Activated CD8-positive, alpha-beta T cell treated with anti-CD3 and anti-CD28 coated beads for 36 hours (primary cell): Measurements from ENCODE around the gene AKAP12. TPM values are rescaled to one million over a fixed set of nuclear protein-coding genes. Genes with fewer than 3 reads are reported as not detected.

ENCODE experiments used
- ATAC-seq: fragments of 200-7000 bp; cut with Tn5 transposase; one replicate; pipeline ENCODE4 v1.10.0; 2021; ENCODE audit warnings: mild to moderate bottlenecking, moderate library complexity
- CTCF ChIA-PET: fragments of 350-600 bp; sonication (Branson Sonifier 250); formaldehyde crosslinking; loops from one replicate; lab custom pipeline; 2021; ENCODE audit warnings: antibody characterized with exemption; lab: Charles Lee
- POLR2A ChIA-PET: fragments of 350-600 bp; sonication (Branson Sonifier 250); formaldehyde crosslinking; loops from one replicate; lab custom pipeline; 2021; ENCODE audit warnings: antibody characterized with exemption; lab: Charles Lee
- DNase-seq: peaks from one replicate; pipeline ENCODE4 v3.0.0-alpha.2; 2020
- H3K27ac Mint-ChIP-seq: one replicate; pipeline ENCODE4 v1.8.0; 2021; ENCODE audit warnings: mild to moderate bottlenecking, mixed read lengths
- H3K27me3 Mint-ChIP-seq: one replicate; pipeline ENCODE4 v1.8.0; 2021; ENCODE audit warnings: mixed read lengths
- H3K36me3 Mint-ChIP-seq: one replicate; pipeline ENCODE4 v1.8.0; 2021; ENCODE audit warnings: low read depth, mixed read lengths
- H3K4me1 Mint-ChIP-seq: one replicate; pipeline ENCODE4 v1.8.0; 2021; ENCODE audit warnings: low read depth, mixed read lengths
- H3K4me3 Mint-ChIP-seq: one replicate; pipeline ENCODE4 v1.8.0; 2021; ENCODE audit warnings: mild to moderate bottlenecking, moderate library complexity, mixed read lengths
- H3K9me3 Mint-ChIP-seq: one replicate; pipeline ENCODE4 v1.8.0; 2021; ENCODE audit warnings: mixed read lengths
- intact Hi-C: fragments of 100-400 bp; cut with micrococcal nuclease; formaldehyde crosslinking; loops from one replicate; pipeline ENCODE4 v1.10.0; 2022
- total RNA-seq, 2 experiments: library from RNA; stranded (reverse); gene quantifications; one replicate each; pipeline ENCODE4 v1.2.3, GENCODE V29; 2021
- TF ChIP-seq, protein P1 (sequence below): fragments of 200-600 bp; IDR thresholded peaks from one replicate; pipeline ENCODE4 v1.8.0; 2022; ENCODE audit warnings: antibody characterized with exemption, mild to moderate bottlenecking

Gene AKAP12
- total RNA-seq, 2 experiments from 2014 or later: 3.2 to 4.0 TPM

DNA sequence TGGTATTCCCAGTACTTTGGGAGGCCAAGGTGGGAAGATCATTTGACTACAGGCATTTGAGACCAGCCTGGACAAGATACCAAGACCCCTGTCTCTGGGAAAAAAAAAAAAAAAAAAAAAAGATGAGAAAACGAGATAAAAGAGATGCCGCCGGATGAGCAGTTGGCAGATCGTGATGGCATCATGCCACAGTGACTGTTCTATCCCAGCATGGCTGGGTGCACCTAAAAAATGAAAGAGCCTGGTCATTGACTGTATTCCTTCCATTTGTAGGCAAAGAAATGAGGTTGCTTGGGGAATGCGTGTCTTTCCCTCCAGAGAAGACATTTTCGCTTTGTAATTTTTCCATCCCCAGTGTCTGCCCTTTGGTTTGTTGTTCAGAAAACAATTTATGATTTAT is 12.9 kb downstream of the AKAP12 start:
- peaks cover 8% of the 10 kb centered on the region for H3K4me1 Mint-ChIP-seq
- TF ChIP-seq, protein P1, sequence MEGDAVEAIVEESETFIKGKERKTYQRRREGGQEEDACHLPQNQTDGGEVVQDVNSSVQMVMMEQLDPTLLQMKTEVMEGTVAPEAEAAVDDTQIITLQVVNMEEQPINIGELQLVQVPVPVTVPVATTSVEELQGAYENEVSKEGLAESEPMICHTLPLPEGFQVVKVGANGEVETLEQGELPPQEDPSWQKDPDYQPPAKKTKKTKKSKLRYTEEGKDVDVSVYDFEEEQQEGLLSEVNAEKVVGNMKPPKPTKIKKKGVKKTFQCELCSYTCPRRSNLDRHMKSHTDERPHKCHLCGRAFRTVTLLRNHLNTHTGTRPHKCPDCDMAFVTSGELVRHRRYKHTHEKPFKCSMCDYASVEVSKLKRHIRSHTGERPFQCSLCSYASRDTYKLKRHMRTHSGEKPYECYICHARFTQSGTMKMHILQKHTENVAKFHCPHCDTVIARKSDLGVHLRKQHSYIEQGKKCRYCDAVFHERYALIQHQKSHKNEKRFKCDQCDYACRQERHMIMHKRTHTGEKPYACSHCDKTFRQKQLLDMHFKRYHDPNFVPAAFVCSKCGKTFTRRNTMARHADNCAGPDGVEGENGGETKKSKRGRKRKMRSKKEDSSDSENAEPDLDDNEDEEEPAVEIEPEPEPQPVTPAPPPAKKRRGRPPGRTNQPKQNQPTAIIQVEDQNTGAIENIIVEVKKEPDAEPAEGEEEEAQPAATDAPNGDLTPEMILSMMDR: no peak
- H3K27ac Mint-ChIP-seq: no peak overlapping the region
- ATAC-seq: no peak
- H3K36me3 Mint-ChIP-seq: no peaks in the 10 kb centered on the region
- no peak overlapping the region for H3K4me3 Mint-ChIP-seq
- ChIA-PET CTCF (no interaction called here), POLR2A (no interaction called here)
- no peaks in the 10 kb centered on the region for H3K9me3 Mint-ChIP-seq
- intact Hi-C loops: no loop called here
- peaks cover 15% of the 10 kb centered on the region for H3K27me3 Mint-ChIP-seq
- no peak for DNase-seq

GRCh38 chr6:151254451-151255081 is 14.8 kb downstream of the AKAP12 start:
- no peaks in the 10 kb centered on the region for H3K9me3 Mint-ChIP-seq

GRCh38 chr6:151255811-151256210 is 16.0 kb downstream of the AKAP12 start:
- H3K27ac Mint-ChIP-seq: no peak overlapping the region
- ChIA-PET CTCF (no interaction called here), POLR2A (no interaction called here)
- no peaks in the 10 kb centered on the region for H3K4me1 Mint-ChIP-seq
- DNase-seq (no peak), ATAC-seq (no peak)
- H3K9me3 Mint-ChIP-seq: no peaks in the 10 kb centered on the region
- peaks cover 9% of the 10 kb centered on the region for H3K27me3 Mint-ChIP-seq
- no peak overlapping the region for H3K4me3 Mint-ChIP-seq
- TF ChIP-seq, protein P1: no peak
- H3K36me3 Mint-ChIP-seq: no peaks in the 10 kb centered on the region
- intact Hi-C loops: no loop called here

More at GRCh38 chr6:151254451-151255081, 14.8 kb downstream of the AKAP12 start:
- ChIA-PET CTCF (no interaction called here), POLR2A (no interaction called here)
- TF ChIP-seq, protein P1: no peak
- Mint-ChIP-seq H3K36me3 (no peaks in the 10 kb centered on the region), H3K4me3 (no peak overlapping the region), H3K4me1 (no peaks in the 10 kb centered on the region), H3K27me3 (peaks cover 9% of the 10 kb centered on the region), H3K27ac (no peak overlapping the region)
- no peak for DNase-seq
- intact Hi-C loops: no loop called here
- no peak for ATAC-seq

- peaks cover 5% of the 10 kb centered on the region for H3K27me3 Mint-ChIP-seq
- TF ChIP-seq, protein P1: no peak
- no peak overlapping the region for H3K27ac Mint-ChIP-seq
- H3K9me3 Mint-ChIP-seq: no peaks in the 10 kb centered on the region
- no peaks in the 10 kb centered on the region for H3K36me3 Mint-ChIP-seq
- POLR2A ChIA-PET: interaction anchor here (0.7 kb wide), 1 partner anchor 9 kb away, joined by 3 read pairs; no protein-coding TSS in a partner anchor
- H3K4me1 Mint-ChIP-seq: no peaks in the 10 kb centered on the region
- intact Hi-C loops: no loop called here
- ATAC-seq: no peak
- no peak for DNase-seq
- CTCF ChIA-PET: interaction anchor here (1.5 kb wide), 1 partner anchor 66 kb away, joined by 12 read pairs; no protein-coding TSS in a partner anchor
- no peak overlapping the region for H3K4me3 Mint-ChIP-seq
Measured at GRCh38 chr6:151257985-151258445, 18.2 kb downstream of the AKAP12 start.

GRCh38 chr6:151260205-151260604 is 20.4 kb downstream of the AKAP12 start:
- Mint-ChIP-seq H3K27me3 (peaks cover 8% of the 10 kb centered on the region), H3K9me3 (no peaks in the 10 kb centered on the region), H3K36me3 (no peaks in the 10 kb centered on the region), H3K27ac (no peak overlapping the region), H3K4me1 (no peaks in the 10 kb centered on the region), H3K4me3 (no peak overlapping the region)
- POLR2A ChIA-PET: no interaction called here
- CTCF ChIA-PET: no interaction called here
- TF ChIP-seq, protein P1: no peak
- intact Hi-C loops: no loop called here
- DNase-seq (no peak), ATAC-seq (no peak)
